HG03103 (cell line): ENCODE data around the gene EPS8L3.
"Not testable (repeated sequence)": the region's sequence is repeated elsewhere in the genome, so short reads cannot be mapped to it uniquely, and the experiment has no call there.

ENCODE experiments used
- ATAC-seq: cut with Tn5 transposase; IDR thresholded peaks from one replicate; pipeline ENCODE4 v1.9.1; 2021; ENCODE audit warnings: low read depth; ENCODE audit not compliant: unreplicated experiment

The EPS8L3 gene, protein sequence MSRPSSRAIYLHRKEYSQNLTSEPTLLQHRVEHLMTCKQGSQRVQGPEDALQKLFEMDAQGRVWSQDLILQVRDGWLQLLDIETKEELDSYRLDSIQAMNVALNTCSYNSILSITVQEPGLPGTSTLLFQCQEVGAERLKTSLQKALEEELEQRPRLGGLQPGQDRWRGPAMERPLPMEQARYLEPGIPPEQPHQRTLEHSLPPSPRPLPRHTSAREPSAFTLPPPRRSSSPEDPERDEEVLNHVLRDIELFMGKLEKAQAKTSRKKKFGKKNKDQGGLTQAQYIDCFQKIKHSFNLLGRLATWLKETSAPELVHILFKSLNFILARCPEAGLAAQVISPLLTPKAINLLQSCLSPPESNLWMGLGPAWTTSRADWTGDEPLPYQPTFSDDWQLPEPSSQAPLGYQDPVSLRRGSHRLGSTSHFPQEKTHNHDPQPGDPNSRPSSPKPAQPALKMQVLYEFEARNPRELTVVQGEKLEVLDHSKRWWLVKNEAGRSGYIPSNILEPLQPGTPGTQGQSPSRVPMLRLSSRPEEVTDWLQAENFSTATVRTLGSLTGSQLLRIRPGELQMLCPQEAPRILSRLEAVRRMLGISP

DNA sequence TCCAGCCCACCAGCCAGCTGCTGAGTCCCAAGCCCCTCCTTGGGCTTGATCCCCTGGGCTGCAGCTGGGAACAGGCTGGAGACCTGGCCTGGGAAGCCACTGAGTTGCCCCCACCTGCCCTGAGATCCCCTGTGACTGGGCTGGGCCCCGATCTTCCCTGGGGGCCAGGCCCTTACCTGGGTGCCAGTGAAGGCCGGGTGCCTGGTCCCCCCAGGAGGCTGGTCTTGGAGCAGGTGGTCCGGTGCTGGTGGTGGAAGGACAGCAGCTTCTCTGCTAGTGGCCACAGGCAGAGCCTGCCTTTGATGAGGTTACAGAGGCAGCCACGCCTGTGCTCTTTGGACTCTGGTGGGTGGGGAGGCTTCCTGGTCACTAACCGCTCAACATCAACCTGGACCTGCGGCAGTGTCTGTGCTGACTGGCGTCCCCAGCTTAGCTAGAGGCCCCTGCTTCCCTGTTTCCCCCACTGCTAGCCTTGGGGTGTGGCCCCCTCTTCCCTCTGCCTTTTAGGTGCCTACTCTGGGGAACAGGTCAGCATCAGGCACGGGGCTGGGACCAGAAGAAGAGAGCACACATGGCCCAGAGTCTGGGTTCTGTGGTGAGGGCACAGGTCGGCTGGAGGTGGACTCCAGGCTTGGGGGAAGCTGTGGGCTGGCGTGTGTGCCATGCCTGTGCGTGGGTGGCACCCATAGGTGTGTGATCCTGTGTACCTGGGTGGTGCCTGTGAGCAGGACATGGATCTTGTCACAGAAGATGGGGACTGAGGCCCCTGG is at the start of gene EPS8L3:
Gene EPS8L3 (minus strand): TSS at position 278 of the 770 bp plus-strand sequence. CDS start 2,174 bp downstream, outside the sequence.
- no peak for ATAC-seq

DNA sequence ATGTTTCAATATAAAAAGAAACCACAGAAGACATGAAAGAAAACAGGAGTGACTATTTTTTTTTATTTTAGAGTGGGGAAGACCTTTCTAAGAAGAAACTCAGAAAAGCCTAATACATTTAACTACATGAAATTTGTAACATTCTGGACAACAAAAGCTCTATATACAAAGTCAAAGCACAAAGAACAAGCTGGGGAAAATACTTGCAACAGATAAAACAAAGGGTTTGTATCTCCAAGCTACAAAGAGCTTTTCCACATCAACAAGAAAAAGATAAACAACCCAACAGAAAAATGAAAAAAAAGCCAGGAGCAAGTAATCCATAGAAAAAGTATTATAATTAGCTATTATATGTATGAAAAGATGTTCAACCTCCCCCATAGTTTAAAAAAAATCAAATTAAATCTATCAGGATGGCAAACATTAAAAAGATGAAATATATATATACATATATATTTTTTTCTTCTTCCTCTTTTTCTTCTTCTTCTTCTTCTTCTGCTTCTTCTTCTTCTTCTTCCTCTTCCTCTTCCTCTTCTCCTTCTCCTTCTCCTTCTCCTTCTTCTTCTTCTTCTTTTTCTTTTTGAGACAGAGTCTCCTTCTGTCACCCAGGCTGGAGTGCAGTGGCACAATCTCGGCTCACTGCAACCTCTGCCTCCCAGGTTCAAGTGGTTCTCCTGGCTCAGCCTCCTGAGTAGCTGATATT is 49.1 kb upstream of the EPS8L3 start:
- ATAC-seq: no peak

DNA sequence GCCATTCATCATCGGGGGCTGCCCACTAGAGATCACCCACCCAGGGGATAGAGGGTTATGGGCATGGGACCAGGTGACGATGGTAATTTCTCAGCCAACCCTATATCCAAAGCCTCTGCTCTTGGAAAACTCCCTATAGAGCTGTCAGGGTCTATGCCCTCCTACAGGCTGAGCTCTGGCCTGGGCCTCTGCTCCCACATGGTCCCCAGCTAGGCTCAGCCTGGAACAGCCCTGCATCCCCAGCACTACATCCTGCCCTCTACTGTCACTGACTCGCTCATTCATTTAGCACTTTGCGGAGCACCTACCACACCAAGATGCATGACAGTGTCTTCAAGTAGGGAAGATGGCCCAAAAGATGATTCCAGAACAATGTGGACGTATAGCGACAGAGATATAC is 45.0 kb upstream of the EPS8L3 start:
- ATAC-seq: no peak

DNA sequence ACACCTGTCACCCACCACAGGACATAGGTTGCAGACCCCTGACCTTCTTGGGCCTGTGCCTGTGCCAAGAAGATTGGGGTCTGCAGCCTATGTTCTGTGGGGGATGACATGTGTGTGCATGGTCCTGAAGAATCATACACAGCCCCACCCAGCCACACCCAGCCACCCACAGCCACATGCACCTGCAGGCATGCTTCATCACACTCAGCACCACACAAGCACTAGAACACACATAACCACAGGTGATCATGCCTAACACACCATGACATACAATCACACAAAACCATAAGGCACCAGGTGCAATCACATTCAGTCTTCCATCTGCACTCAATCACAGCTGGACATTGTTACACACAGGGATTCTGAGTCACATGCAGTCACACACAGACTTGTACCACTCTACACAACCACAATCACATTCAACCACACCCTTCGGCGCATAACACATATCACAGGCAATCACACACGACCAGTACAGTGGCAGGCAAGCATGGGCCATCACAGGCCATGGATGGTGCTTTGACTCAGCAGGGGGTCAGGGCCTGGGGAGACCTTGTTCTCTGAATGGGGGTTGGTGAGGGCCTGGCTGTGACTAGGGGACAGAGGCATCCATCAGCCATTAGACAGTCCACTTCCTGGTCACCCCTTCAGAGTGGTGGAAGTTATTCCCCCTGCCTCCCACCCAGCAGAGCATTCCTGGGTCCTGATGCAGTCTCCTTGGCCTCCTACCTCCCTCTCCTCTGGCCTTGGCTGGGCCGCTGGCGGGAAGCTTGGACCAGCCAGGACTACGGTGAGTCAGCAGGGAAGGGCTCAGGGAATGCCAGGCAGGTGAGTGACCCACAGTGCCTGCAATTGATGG is 44.3 kb upstream of the EPS8L3 start:
- ATAC-seq: no peak

DNA sequence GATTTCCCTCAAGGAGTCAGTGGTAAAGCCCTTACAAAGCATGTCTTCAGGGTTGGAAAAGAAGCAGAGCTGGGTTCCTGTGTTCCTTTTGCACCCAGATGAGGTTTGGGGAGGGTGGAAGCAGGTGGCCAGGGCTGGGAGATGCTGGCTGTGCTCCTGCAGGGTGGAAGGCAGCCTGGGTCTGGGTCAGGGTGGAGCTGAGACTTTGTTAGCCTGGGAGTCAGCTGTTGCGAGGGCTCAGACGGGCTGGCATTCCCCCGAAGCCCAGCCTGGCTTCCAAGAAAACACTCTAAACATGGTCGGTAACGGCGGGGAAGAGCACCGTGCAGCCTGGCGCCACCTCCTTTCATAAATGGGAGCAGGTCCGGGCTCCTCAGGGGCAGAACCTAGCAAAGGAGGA is 43.7 kb upstream of the EPS8L3 start:
- no peak for ATAC-seq

DNA sequence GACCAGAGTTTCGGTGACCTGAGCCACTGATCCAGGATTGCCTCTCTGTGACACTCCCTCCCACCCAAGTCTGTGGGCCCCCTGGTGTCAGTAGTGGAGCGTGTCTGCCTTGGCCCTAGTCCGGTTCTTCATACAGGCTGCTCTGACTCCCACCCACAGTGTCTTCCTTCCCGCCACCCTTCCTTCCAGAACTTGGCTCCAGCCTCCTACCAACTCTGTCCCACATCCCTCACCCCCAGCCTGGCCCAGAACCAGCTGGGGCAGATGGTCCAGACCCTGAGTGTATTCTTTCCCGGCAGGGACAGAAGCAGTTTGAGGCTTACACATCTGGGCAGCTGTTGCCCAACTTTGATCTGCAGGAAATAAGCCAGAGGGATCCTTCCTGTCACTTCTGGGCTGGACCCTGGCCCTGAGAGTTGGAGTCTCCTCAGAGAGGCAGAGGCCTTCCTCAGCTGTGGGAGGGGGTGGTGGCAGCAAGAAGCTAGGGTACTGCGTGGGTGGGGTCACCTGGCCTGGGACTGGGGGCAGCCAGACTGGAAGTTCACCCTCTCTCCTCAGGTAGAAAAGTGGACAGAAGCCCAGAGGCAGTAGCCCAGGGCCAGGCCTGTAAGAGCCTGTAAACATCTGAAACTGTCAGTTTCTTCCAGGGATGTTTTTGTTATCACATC is 43.1 kb upstream of the EPS8L3 start:
- ATAC-seq: no peak

DNA sequence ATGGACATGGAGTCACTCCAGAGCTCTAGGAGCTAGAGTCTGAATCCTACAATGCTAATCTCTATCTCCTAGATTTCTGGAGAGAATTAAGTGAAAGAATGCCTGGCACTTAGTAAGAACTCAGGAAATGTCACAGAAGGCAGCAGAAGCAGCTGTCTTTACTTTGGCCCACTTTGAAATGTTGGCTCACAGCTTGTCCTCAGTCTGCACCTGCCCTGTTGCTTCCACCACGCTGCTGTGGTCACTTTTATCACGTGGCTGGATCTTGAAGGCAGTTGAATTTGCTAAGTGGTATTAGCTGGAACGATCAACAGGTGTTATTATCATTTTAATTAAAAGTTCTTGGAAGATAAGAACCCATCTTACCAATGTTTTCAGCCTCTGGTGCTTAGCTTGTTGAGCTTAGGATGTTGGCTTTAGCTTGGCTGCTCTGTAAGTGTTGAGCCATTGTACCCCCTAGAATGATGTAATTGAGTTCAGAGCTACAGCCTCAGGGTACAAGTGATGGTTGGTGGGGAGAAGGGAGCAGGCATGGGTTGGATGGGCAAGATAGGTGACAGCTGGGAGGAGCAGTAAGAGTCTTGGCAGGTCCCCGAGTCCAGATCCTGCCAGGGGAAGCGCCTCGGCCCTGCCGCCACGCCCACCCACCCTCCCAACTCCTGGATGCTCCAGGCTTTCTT is 41.9 kb upstream of the EPS8L3 start:
- no peak for ATAC-seq

DNA sequence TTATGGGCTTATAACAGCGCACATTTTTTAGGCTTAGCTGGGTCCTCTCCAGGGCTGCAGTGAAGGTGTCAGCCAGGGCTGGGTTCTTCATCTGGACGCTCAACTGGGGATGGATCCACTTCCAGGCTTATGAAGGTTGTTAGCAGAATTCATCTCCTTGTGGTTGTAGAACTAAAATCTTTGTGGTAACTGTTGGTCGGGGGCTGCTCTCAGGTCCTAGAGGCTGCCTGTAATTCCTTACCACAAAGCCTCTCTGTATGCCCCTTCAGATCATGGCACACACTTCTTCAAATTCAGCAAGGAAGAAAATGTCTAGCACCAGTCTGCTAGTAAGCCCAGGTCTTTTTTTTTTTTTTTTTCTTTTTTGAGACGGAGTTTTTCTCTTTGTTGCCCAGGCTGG is 40.9 kb upstream of the EPS8L3 start:
- ATAC-seq: no peak

DNA sequence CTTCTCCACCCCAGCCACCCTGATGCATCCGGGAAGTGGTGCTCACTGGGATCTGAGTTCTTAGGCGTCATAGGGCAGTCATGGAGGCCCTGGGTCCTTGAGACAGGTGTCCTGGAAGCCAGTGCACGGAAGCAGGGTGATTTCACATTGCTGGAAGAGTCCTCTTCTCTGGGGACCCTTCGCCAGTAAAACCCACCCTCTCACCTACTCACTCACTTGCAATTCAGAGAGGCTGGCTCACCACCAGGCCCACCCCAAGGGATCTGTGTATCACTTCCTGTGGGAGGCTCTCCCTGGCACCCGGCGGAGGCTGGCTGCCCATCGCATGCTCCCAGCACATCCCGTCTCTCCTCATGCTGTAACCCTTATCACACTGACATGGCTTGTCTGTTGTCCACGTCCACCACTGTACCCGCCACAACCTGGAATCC is 40.2 kb upstream of the EPS8L3 start:
- ATAC-seq: no peak

DNA sequence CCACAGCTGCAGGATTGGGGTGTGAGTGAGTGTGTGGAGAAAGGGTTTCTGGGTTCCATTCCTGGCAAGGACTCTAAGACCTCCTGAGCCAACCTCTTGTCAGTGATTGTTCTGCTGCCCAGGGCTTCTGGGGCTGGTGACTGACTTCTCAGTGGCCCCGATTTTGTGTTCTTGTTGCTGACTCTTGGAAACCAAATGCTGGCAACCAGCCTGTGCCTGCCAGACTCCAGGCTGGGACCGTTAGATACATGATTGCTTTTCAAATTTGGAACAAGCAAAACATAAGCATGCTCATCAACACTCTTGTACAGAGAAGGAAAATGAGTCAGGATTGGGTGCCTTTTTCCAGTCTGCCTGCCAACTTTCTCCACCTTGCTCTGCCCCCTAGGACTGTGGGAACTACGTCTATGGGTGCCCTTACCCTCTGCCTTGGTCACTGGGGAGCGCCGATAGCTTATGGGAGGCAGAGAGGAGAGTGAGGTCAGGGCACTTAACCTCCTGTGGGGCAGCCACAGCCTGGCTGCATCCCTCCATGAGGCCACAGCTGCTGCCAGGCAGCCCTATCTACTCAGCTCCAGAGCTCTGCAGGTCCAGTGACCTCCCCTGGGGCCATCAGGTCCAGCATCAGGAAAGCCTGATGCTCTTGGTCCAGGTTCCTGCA is 39.3 kb upstream of the EPS8L3 start:
- ATAC-seq: no peak

DNA sequence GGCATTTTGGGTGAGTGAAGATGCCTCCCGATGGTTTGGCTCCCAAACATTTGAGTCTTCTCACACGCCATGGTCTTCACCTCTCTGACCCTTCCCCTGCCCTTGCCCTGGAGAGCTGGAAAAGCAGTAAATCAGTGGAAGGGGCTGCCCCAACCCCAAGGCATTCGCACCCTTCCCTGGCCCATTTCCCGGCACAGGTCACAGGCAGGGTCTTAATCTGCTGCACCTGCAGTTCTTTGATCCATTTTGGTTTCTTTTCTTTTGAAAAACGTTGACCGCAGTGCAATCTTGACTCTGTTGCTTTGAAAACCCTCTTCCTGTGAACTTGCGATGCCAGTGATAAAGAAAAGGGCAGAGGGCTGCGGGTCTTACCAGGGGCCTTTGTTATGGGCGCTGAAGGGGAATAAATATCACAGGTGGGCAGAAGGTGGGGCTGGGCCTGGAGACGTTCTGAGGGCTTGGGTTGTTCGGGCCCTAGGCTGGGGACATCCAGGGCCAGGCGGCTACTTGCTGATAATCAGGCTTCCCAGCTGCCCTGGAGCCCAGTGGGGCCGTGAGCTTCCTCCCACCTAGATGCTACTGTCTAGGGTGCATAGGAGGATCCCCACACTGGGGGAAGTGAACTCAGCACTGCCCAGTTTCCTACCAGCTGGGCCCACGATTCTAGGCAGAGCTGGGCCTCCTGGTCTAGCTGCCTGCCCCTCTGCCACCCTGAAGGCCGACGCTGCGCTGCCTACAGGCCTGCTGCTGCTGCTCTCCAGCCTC is 38.6 kb upstream of the EPS8L3 start:
- no peak for ATAC-seq

DNA sequence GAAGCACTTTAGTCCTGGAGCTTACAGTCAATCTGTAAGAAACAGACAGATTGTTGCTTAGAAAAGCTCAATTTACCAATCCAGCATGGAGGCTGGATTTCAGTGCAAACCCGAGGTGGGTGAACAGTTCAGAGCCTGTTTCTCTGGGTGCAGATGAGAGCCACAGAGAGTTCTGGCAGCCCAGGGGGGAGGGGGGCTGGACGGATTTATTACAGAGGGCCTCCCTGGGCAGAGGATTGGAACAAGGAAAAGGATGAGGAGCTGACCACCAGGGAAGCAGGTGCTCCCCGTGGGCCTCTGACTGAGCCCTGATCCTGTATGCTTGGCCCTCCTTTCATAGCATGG is 38.0 kb upstream of the EPS8L3 start:
- no peak for ATAC-seq

DNA sequence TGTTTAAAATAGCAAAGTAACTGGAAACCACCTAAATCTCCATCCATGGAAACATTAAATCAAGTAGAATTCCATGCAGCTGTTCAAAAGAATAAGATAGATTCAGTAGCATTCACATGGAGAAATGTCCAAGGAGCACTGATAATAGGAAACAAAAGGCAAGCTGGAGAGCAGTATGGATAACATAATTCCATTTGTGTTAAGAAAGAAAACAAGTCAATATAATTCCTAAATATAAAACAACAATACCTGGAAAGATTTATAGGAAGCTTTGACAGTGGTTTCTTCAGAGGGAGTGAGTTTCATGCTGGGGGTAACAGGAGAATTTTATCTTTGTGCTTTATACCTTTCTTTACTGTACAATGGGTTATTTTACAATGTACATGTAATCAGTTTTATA is 36.6 kb upstream of the EPS8L3 start:
- no peak for ATAC-seq

DNA sequence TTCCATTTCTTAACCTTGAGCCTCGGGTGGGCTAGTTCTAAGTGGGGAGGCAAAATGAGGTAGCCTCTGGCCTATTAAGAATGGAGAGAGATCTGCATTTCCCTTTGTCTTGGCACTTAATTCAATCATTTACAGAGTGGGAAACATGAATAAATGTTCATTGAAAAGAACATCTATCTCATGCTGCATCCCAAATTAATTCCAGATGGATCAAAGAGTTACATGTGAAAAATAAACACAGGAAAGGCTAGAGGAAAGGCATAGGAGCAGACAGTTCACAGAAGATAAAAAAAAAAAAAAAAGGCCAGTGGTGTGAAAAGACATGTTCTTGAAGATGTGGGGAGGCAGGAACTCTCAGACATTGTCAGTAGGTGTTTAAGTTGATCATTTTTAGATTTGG is 35.7 kb upstream of the EPS8L3 start:
- ATAC-seq: no peak

DNA sequence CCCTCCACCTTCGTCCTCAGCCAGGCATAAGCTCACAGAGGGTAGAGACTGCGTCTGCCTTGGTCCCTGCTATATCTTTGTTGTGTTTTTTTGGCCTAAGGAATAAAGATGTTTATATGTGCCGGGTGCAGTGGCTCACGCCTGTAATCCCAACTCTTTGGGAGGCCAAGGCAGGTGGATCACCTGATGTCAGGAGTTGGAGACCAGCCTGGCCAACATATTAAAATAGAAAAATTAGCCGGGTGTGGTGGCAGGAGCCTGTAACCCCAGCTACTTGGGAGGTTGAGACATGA is 33.5 kb upstream of the EPS8L3 start:
- not testable (repeated sequence) for ATAC-seq

DNA sequence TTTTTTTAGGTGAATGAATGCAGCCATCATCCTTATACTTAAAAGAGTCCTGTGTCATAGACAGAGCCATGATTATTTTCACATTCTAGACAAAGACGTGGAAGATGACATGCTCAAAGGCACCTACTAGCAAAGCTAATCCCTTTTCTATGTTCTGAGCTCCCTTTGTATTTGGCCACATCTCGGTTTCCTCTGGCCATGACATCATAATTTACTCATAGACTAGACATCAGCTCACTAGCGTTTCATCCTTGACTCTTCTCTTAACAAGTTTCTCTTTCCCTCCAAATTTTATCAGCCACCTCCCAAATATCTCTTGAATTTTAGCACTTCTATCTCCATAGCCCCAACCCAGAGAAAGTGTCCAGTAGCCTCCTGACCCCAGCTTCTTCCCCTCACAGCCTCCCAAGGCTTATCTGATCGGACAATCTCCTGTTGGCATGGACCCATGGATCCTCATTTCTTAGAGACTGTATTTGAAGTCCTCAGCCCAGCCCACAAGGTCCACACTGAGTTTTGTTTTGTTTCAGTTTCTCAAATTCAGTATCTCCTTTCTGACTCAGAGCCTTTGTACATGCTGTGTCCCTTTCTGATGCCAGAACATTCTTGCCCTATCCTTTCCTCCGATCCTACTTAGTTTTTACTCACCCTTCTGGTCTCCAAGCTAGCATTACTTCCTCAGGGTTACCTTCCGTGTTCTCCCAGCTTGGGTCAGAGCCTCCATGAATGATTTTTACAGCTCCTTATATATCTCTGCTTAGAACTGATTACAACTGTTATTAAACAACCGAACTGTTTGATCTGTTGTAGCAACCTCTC is 33.0 kb upstream of the EPS8L3 start:
- ATAC-seq: no peak
